ENCODE results near the gene OSBPL6.
"Not testable (repeated sequence)": the region's sequence is repeated elsewhere in the genome, so short reads cannot be mapped to it uniquely, and the experiment has no call there.

- TF ChIP-seq CTCF (optimal IDR thresholded peaks at IDR 0.05 in 1 of 3, IDR thresholded peaks at IDR 0.05 in 1 of 3, conservative IDR thresholded peaks at IDR 0.05 in 1 of 3; ENCODE audit: extremely low read depth in 1 of 3, insufficient read depth in 2 of 3, low read length in 3 of 3); EZH2 (IDR thresholded peaks at IDR 0.05; ENCODE audit: low read length): not testable (repeated sequence)
Observed at GRCh38 chr2:178423746-178424145, 229.4 kb downstream of the OSBPL6 start.

Data from keratinocyte (primary cell).